ENCODE results near the gene GTF2A1.
A peak's percentile ranks its signal among the peaks of the same experiment; 100 is the strongest.

GTF2A1 gene

GRCh38 chr14:81172881-81173280 is 47.9 kb downstream of the GTF2A1 start:
- no peak for DNase-seq

DNA sequence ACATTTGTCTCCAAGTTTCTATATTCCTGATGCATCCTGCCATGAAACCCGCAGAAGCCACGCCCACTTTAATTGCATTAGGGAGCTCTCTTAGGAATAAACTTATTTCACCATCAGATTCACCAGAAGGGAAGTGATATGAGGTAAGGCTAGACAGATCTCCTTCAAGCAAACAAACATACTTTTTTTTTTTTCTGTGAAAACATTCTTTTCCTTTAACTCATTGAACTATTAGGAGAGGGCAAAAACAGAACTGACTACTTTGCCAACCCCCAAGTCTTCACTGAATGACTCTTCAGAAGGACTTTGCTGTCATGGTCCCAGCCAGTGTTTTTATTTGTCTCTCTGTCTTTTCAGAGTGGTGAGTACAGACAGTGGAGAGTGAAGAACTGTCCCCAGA is 48.4 kb downstream of the GTF2A1 start:
- no peak for DNase-seq

GRCh38 chr14:81170829-81171195 is 49.9 kb downstream of the GTF2A1 start:
- DNase-seq = no peak

GRCh38 chr14:81170104-81170828 is 50.5 kb downstream of the GTF2A1 start:
- DNase-seq = peak; percentile 85

DNA sequence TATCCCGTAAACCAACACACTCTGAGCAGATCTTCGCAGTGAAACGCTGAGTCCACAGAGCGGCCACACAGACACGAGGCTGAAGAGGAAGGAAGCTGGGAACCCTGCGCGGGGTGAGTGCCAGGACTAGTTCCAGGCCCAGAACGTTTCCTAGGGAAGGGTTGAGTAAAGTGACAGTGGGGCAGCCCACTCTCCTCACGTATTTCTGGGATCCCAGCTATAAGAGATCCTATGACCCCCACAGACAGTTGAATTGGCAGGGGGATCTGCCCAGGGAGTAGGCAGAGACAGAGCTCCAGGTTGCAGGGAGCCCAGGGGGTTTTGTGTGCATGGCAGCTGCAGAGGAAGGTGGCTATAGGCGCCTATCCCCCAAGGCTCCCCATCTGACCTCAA is 51.1 kb downstream of the GTF2A1 start:
- no peak for DNase-seq

DNA sequence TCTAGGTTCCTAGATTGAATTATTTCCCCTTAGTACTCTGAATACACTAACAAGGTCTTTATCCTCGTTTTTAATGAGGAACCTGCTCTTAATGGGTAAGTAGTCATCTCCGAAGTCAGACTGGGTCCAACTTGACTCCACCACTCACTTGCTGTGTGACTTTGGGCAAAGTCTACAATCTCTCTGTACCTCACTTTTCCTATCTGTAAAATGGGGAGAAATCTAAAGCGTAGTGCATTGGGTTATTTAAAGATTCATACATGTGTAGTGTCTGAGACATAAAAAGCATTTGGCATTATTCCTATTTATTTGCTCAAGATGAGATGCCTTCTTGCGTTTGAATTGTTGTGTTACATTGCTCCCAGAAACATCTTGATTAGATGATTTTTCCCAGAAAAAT is 51.5 kb downstream of the GTF2A1 start:
- no peak for DNase-seq

- no peak for DNase-seq
Observed at GRCh38 chr14:81166121-81166520, 54.6 kb downstream of the GTF2A1 start.

- no peak for DNase-seq
Observed at GRCh38 chr14:81165188-81165587, 55.6 kb downstream of the GTF2A1 start.

DNA sequence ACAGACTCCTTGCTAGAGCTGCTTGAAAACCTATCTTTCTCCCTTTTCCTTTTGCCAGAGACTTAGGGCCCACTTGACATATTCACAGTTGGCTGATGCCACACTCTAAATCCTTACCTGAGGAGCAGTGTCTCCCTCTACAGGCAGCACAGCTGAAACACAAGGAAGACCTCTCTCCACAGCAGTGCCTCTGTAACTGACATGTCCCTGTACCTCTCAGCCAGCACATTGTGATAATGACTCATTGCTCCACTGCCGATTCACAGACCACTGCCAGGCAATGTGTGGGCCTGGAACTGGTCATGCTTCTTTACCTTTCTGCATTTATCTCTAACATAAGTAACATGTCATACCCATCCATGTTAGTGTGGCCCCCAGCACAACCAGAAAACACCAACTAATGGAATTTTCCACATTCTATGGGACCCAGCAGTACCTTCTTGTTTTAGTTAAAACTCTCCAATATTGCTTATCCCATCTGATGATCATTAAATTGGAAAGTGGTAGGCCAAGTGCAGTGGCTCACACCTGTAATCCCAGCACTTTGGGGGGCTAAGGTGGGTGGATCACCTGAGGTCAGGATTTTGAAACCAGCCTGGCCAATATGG is 56.5 kb downstream of the GTF2A1 start:
- peak; percentile 77 for DNase-seq

- no peak for DNase-seq
Observed at GRCh38 chr14:81162941-81163340, 57.8 kb downstream of the GTF2A1 start.

- no peak for DNase-seq
Observed at GRCh38 chr14:81161749-81162148, 59.0 kb downstream of the GTF2A1 start.

DNA sequence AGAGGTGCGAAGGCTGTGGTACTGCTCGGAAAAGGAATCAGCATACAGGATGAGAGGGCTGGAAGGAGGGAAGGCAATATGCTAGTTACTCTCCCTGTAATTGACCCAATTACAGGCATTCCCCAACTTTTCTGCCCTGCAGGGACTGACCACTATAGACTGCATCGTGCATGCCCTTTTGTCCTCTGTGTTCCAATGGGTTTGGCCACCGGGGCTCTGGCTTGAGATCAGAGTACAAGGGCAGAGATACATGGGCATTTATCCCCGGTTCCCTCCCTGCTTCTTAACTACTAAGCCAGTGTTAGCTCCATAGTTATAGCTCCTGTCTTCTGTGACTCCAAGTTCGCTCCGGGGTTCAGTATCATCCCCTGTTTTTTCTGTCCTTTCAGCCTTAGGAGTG is 59.7 kb downstream of the GTF2A1 start:
- DNase-seq = no peak

GRCh38 chr14:81157431-81157830 is 63.3 kb downstream of the GTF2A1 start:
- no peak for DNase-seq

DNA sequence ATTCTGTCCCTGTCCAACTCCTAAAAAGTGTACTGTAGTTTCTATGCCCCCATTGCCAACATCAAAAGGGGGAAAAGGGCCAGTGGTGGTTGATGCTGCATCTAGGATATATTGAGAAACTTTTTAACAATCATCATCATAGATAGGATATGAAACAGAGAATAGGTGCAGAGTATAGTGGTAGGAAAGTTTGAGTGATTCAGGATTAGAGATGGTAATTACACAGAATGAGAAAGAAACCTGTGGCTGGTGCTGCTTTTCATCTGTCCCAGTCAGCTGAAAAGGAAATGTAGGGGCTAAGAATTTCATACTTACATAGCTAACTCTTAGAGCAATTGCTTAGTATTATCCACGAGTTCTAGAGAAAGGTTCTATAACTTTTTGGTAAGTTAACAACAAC is 67.6 kb downstream of the GTF2A1 start:
- no peak for DNase-seq

DNA sequence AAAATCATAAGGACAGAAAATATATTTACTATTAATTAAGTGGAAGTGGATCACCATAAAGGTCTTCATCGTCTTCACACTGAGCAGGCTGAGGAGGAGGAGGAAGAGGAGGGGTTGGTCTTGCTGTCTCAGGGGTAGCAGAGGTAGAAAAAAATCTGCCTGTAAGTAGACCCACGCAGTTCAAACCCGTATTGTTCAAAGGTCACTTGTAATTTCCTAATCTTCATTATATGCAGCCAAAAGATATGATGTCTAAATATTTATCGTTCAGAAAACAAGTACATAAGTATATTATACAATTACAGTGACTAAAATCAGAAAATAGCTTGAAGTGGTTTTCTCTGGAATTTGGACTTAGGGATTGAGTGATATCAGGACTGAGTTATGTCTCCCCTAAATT is 72.1 kb downstream of the GTF2A1 start:
- DNase-seq = no peak

GRCh38 chr14:81147140-81147897 is 73.4 kb downstream of the GTF2A1 start:
- DNase-seq = no peak

DNA sequence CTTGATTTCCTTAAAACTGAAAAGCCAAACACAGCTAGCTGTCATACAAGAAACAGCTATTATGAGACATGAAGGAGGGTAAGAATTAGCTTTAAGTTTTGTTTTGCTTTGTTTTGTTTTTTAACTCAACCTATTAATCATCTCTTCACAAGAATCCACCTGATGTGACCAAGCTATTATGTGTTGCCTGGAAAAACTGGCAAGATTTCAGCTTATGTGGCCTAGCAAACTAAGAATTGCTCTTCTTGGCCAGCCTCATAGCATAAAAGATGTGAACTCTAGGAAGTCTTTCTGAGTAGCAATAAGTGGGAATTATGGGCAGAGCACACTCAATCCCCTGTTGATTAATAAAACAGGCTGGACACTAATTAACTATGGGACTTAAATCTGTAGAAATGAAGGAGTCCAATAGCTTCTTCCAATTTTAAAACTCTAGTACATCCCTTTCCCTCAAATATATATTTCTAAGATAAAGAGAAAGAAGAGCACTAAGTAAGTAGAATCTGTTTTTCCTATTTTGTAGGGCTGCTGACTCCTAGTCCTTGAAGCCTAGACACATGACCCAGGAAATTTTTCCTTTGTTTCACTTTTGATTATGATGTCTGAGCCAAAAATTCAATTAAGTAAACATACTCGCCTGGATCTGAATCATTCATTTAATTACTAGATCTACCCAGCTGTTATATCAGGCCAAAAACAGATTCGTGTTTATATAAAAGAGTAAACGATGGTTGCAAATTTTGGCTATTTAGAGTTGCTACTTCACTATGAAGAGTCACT is 75.7 kb downstream of the GTF2A1 start:
- DNase-seq = peak; percentile 69

GRCh38 chr14:81143793-81144192 is 77.0 kb downstream of the GTF2A1 start:
- no peak for DNase-seq

GRCh38 chr14:81141426-81141825 is 79.3 kb downstream of the GTF2A1 start:
- no peak for DNase-seq

DNA sequence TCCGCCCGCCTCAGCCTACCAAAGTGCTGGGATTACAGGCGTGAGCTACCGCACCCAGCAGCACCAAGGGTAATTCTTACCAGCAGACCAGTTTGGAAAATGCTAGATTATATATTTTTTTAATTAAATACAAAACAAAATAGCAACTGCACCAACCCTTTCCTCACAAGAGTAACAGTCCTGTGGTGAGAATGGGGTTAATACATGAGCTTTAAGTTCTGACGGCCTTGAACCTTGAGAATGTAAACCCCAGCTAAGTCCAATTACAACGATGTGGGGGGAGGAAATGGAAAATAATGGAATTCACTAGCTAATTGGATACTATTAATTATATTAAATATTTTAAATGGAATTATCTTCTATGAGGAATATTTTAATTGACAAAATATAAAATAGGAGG is 82.3 kb downstream of the GTF2A1 start:
- DNase-seq = no peak

- DNase-seq = no peak
Observed at GRCh38 chr14:81137316-81137715, 83.4 kb downstream of the GTF2A1 start.

- DNase-seq = no peak
Observed at GRCh38 chr14:81133400-81133799, 87.4 kb downstream of the GTF2A1 start.

DNA sequence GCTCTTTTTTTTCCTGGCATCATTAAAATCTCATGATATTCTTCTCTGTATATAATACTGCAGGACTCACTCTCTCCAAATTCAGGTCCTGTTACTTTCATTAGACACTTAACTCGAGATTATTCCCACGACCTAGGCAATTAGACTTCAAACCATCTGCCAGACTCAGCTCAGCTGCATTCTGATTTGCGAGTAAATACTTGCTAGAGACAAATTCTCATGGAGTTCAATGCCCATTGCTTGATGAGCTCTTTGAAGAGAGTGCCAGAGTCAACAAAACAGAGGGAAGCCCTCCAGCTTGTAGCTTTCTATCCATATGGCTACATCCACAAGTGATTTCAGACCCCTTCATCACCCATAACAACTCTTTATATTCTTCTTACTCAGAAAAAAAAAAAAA is 88.3 kb downstream of the GTF2A1 start:
- DNase-seq = peak; percentile 34

Measured in COR-L47 (cell line).